ENCODE results near the gene FBXW8. TPM values are rescaled to one million over a fixed set of nuclear protein-coding genes. Genes with fewer than 3 reads are reported as not detected.

FBXW8 gene
- total RNA-seq, 1 experiment from 2014 or later: 15.6 TPM

DNA sequence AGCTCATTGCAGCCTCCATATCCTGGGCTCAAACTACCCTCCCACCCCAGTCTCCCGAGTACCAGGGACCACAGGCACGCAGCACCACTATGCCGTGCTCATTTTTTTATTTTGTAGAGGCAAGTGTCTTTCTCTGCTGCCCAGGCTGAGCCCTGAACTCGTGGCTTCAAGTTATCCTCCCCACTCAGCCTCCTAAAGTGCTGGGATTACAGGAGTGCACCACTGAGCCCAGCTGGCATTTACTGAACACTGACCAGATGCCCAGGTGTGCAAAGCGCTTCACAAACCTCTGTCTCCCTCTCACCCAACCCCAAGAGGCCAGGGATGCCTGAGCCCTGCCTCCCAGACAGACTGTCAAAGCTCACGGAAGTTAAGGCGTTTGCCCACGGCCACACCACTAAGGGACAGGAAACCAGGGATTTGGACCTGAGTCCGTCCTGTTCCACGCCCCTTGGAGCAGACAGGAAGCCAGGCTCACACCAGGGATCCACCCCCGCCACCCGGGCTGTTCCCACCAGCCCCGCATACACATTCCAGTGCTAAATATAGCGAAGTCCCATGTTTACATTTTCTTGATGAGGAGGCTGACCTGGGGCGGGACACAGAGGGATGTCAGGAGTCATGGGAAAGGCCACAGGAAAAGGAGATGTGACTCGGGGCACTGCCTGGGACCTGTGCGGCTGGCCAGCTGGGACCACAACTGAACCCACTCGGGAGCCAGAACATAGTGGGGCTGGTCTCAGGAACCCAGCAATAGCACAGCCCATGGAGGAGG is 137.2 kb downstream of the FBXW8 start (continued):
- TF ChIP-seq, protein P1, sequence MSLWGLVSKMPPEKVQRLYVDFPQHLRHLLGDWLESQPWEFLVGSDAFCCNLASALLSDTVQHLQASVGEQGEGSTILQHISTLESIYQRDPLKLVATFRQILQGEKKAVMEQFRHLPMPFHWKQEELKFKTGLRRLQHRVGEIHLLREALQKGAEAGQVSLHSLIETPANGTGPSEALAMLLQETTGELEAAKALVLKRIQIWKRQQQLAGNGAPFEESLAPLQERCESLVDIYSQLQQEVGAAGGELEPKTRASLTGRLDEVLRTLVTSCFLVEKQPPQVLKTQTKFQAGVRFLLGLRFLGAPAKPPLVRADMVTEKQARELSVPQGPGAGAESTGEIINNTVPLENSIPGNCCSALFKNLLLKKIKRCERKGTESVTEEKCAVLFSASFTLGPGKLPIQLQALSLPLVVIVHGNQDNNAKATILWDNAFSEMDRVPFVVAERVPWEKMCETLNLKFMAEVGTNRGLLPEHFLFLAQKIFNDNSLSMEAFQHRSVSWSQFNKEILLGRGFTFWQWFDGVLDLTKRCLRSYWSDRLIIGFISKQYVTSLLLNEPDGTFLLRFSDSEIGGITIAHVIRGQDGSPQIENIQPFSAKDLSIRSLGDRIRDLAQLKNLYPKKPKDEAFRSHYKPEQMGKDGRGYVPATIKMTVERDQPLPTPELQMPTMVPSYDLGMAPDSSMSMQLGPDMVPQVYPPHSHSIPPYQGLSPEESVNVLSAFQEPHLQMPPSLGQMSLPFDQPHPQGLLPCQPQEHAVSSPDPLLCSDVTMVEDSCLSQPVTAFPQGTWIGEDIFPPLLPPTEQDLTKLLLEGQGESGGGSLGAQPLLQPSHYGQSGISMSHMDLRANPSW (CRISPR knock-in tag; conservative IDR thresholded peaks at IDR 0.05; ENCODE audit: low read depth): no peak
- TF ChIP-seq ZNF317 (CRISPR knock-in tag; IDR thresholded peaks at IDR 0.05; ENCODE audit: borderline replicate concordance, low read depth) (no peak), KAT7 (CRISPR knock-in tag; IDR thresholded peaks at IDR 0.05; ENCODE audit: borderline replicate concordance) (no peak), ZNF121 (CRISPR knock-in tag; IDR thresholded peaks at IDR 0.05) (peak; percentile 57; the same call in 1 of the 2 replicates)
- TF ChIP-seq, protein P2, sequence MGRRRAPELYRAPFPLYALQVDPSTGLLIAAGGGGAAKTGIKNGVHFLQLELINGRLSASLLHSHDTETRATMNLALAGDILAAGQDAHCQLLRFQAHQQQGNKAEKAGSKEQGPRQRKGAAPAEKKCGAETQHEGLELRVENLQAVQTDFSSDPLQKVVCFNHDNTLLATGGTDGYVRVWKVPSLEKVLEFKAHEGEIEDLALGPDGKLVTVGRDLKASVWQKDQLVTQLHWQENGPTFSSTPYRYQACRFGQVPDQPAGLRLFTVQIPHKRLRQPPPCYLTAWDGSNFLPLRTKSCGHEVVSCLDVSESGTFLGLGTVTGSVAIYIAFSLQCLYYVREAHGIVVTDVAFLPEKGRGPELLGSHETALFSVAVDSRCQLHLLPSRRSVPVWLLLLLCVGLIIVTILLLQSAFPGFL (CRISPR knock-in tag; IDR thresholded peaks at IDR 0.05; ENCODE audit: borderline replicate concordance): no peak

DNA sequence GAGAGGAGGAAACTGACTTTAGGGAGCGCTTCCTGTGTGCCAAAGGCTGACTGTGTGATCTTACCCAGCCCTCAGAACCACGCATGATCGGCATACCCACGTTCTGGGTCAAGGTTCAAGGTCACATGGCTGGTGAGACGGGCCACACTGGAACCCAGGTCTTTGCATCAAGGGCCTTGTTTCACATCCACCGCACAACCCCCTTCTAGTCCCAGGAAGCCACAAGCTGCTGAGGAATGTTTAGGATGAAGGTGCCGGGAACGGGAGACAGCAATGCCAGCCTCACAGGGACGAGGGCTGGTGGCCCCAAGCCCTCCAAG is 137.8 kb downstream of the FBXW8 start:
- CTCF ChIA-PET: interaction anchor here (0.8 to 1.3 kb wide), 2 partner anchors 48 to 72 kb away, joined by 3 to 4 read pairs; no protein-coding TSS in a partner anchor
- Mint-ChIP-seq H3K9me3 (no peaks in the 10 kb centered on the region), H3K4me1 (peaks cover 60% of the 10 kb centered on the region), H3K4me3 (no peak overlapping the region), H3K27me3 (ENCODE audit: low read depth) (no peaks in the 10 kb centered on the region), H3K27ac (peak overlapping the region; percentile 95), H3K36me3 (no peaks in the 10 kb centered on the region)
- POLR2A ChIA-PET: interaction anchor here (0.6 kb wide), 1 partner anchor 64 kb away, joined by 3 read pairs; no protein-coding TSS in a partner anchor
- no peak for ATAC-seq
- no peak for DNase-seq (ENCODE audit: low spot score)
- TF ChIP-seq MXD4 (CRISPR knock-in tag; IDR thresholded peaks at IDR 0.05; ENCODE audit: borderline replicate concordance) (no peak), NFATC4 (CRISPR knock-in tag; IDR thresholded peaks at IDR 0.05) (no peak), KAT7 (CRISPR knock-in tag; IDR thresholded peaks at IDR 0.05; ENCODE audit: borderline replicate concordance) (no peak)
- TF ChIP-seq, protein P3, sequence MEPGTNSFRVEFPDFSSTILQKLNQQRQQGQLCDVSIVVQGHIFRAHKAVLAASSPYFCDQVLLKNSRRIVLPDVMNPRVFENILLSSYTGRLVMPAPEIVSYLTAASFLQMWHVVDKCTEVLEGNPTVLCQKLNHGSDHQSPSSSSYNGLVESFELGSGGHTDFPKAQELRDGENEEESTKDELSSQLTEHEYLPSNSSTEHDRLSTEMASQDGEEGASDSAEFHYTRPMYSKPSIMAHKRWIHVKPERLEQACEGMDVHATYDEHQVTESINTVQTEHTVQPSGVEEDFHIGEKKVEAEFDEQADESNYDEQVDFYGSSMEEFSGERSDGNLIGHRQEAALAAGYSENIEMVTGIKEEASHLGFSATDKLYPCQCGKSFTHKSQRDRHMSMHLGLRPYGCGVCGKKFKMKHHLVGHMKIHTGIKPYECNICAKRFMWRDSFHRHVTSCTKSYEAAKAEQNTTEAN (CRISPR knock-in tag; IDR thresholded peaks at IDR 0.05): no peak
- TF ChIP-seq, protein P4, sequence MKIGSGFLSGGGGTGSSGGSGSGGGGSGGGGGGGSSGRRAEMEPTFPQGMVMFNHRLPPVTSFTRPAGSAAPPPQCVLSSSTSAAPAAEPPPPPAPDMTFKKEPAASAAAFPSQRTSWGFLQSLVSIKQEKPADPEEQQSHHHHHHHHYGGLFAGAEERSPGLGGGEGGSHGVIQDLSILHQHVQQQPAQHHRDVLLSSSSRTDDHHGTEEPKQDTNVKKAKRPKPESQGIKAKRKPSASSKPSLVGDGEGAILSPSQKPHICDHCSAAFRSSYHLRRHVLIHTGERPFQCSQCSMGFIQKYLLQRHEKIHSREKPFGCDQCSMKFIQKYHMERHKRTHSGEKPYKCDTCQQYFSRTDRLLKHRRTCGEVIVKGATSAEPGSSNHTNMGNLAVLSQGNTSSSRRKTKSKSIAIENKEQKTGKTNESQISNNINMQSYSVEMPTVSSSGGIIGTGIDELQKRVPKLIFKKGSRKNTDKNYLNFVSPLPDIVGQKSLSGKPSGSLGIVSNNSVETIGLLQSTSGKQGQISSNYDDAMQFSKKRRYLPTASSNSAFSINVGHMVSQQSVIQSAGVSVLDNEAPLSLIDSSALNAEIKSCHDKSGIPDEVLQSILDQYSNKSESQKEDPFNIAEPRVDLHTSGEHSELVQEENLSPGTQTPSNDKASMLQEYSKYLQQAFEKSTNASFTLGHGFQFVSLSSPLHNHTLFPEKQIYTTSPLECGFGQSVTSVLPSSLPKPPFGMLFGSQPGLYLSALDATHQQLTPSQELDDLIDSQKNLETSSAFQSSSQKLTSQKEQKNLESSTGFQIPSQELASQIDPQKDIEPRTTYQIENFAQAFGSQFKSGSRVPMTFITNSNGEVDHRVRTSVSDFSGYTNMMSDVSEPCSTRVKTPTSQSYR (CRISPR knock-in tag; IDR thresholded peaks at IDR 0.05): no peak
- TF ChIP-seq, protein P5, sequence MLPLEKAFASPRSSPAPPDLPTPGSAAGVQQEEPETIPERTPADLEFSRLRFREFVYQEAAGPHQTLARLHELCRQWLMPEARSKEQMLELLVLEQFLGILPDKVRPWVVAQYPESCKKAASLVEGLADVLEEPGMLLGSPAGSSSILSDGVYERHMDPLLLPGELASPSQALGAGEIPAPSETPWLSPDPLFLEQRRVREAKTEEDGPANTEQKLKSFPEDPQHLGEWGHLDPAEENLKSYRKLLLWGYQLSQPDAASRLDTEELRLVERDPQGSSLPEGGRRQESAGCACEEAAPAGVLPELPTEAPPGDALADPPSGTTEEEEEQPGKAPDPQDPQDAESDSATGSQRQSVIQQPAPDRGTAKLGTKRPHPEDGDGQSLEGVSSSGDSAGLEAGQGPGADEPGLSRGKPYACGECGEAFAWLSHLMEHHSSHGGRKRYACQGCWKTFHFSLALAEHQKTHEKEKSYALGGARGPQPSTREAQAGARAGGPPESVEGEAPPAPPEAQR (CRISPR knock-in tag; IDR thresholded peaks at IDR 0.05): no peak
- TF ChIP-seq, protein P6, sequence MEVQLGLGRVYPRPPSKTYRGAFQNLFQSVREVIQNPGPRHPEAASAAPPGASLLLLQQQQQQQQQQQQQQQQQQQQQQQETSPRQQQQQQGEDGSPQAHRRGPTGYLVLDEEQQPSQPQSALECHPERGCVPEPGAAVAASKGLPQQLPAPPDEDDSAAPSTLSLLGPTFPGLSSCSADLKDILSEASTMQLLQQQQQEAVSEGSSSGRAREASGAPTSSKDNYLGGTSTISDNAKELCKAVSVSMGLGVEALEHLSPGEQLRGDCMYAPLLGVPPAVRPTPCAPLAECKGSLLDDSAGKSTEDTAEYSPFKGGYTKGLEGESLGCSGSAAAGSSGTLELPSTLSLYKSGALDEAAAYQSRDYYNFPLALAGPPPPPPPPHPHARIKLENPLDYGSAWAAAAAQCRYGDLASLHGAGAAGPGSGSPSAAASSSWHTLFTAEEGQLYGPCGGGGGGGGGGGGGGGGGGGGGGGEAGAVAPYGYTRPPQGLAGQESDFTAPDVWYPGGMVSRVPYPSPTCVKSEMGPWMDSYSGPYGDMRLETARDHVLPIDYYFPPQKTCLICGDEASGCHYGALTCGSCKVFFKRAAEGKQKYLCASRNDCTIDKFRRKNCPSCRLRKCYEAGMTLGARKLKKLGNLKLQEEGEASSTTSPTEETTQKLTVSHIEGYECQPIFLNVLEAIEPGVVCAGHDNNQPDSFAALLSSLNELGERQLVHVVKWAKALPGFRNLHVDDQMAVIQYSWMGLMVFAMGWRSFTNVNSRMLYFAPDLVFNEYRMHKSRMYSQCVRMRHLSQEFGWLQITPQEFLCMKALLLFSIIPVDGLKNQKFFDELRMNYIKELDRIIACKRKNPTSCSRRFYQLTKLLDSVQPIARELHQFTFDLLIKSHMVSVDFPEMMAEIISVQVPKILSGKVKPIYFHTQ (CRISPR knock-in tag; IDR thresholded peaks at IDR 0.05): no peak
- TF ChIP-seq, protein P7, sequence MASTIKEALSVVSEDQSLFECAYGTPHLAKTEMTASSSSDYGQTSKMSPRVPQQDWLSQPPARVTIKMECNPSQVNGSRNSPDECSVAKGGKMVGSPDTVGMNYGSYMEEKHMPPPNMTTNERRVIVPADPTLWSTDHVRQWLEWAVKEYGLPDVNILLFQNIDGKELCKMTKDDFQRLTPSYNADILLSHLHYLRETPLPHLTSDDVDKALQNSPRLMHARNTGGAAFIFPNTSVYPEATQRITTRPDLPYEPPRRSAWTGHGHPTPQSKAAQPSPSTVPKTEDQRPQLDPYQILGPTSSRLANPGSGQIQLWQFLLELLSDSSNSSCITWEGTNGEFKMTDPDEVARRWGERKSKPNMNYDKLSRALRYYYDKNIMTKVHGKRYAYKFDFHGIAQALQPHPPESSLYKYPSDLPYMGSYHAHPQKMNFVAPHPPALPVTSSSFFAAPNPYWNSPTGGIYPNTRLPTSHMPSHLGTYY (CRISPR knock-in tag; IDR thresholded peaks at IDR 0.05): no peak
- TF ChIP-seq, protein P8, sequence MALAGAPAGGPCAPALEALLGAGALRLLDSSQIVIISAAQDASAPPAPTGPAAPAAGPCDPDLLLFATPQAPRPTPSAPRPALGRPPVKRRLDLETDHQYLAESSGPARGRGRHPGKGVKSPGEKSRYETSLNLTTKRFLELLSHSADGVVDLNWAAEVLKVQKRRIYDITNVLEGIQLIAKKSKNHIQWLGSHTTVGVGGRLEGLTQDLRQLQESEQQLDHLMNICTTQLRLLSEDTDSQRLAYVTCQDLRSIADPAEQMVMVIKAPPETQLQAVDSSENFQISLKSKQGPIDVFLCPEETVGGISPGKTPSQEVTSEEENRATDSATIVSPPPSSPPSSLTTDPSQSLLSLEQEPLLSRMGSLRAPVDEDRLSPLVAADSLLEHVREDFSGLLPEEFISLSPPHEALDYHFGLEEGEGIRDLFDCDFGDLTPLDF (CRISPR knock-in tag; IDR thresholded peaks at IDR 0.05): no peak
- TF ChIP-seq, protein P9, sequence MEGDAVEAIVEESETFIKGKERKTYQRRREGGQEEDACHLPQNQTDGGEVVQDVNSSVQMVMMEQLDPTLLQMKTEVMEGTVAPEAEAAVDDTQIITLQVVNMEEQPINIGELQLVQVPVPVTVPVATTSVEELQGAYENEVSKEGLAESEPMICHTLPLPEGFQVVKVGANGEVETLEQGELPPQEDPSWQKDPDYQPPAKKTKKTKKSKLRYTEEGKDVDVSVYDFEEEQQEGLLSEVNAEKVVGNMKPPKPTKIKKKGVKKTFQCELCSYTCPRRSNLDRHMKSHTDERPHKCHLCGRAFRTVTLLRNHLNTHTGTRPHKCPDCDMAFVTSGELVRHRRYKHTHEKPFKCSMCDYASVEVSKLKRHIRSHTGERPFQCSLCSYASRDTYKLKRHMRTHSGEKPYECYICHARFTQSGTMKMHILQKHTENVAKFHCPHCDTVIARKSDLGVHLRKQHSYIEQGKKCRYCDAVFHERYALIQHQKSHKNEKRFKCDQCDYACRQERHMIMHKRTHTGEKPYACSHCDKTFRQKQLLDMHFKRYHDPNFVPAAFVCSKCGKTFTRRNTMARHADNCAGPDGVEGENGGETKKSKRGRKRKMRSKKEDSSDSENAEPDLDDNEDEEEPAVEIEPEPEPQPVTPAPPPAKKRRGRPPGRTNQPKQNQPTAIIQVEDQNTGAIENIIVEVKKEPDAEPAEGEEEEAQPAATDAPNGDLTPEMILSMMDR (IDR thresholded peaks at IDR 0.05): no peak
- TF ChIP-seq, protein P10, sequence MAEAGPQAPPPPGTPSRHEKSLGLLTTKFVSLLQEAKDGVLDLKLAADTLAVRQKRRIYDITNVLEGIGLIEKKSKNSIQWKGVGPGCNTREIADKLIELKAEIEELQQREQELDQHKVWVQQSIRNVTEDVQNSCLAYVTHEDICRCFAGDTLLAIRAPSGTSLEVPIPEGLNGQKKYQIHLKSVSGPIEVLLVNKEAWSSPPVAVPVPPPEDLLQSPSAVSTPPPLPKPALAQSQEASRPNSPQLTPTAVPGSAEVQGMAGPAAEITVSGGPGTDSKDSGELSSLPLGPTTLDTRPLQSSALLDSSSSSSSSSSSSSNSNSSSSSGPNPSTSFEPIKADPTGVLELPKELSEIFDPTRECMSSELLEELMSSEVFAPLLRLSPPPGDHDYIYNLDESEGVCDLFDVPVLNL (CRISPR knock-in tag; IDR thresholded peaks at IDR 0.05; ENCODE audit: borderline replicate concordance, low read depth): no peak

Measured in WTC11 (cell line).